Epithelial cell of umbilical artery (primary cell): ENCODE results near the gene LRRC37A. TPM values are rescaled to one million over a fixed set of nuclear protein-coding genes. Genes with fewer than 3 reads are reported as not detected.

ENCODE experiments used
- total RNA-seq: library from RNA; depleted of rRNA; stranded (reverse); fragments of >200 nt; gene quantifications from 2 replicates; pipeline ENCODE4 v1.2.3, GENCODE V29; 2014

Gene LRRC37A
- 1.1 and 1.6 TPM in 2 replicates for total RNA-seq

GRCh38 chr17:46294831-46295230 is at the start of gene LRRC37A:
Gene LRRC37A, plus strand, starts transcription at chr17:46295131. Its CDS starts 3 bp downstream, at chr17:46295134.

GRCh38 chr17:46361755-46362154 is 66.8 kb downstream of the LRRC37A start, which contains the start of gene ARL17B:
Gene ARL17B, minus strand, starts transcription at chr17:46361766. Its CDS starts 3,369 bp downstream, at chr17:46358397.

Other genes with a start within 250 kb of the LRRC37A start
- 71.1 and 104 TPM in 2 replicates for gene KANSL1, start 101.7 kb upstream of the LRRC37A start, total RNA-seq
- 4.5 and 9.1 TPM in 2 replicates for gene ARL17B, start 66.6 kb downstream of the LRRC37A start, total RNA-seq
- 1.6 and 3.8 TPM in 2 replicates for gene LRRC37A2, start 217.3 kb downstream of the LRRC37A start, total RNA-seq